ENCODE results near the gene MCM5. TPM values are rescaled to one million over a fixed set of nuclear protein-coding genes. Genes with fewer than 3 reads are reported as not detected.

Gene MCM5
- total RNA-seq, 1 donor from 2014 or later = 87.6 TPM

GRCh38 chr22:35444685-35445399, 44.9 kb downstream of the MCM5 start:
- no peak for DNase-seq (ENCODE audit: low read depth)
- H3K4me3 ChIP-seq (ENCODE audit: low read depth, low read length) = no peak overlapping the region
- no peak for TF ChIP-seq CTCF (conservative IDR thresholded peaks at IDR 0.05; ENCODE audit: low read depth, low read length)

GRCh38 chr22:35445933-35446332, 46.0 kb downstream of the MCM5 start:
- DNase-seq (ENCODE audit: low read depth) = no peak
- H3K4me3 ChIP-seq (ENCODE audit: low read depth, low read length) = no peak overlapping the region
- no peak for TF ChIP-seq CTCF (conservative IDR thresholded peaks at IDR 0.05; ENCODE audit: low read depth, low read length)

- no peak for TF ChIP-seq CTCF (conservative IDR thresholded peaks at IDR 0.05; ENCODE audit: low read depth, low read length)
- peak; percentile 15 for DNase-seq (ENCODE audit: low read depth)
- H3K4me3 ChIP-seq (ENCODE audit: low read depth, low read length) = no peak overlapping the region
Measured at GRCh38 chr22:35446365-35446764, 46.4 kb downstream of the MCM5 start.

GRCh38 chr22:35448523-35448922, 48.6 kb downstream of the MCM5 start:
- no peak for DNase-seq (ENCODE audit: low read depth)

GRCh38 chr22:35449829-35450689, 50.1 kb downstream of the MCM5 start:
- no peak for DNase-seq (ENCODE audit: low read depth)

More at GRCh38 chr22:35448523-35448922, 48.6 kb downstream of the MCM5 start:
- TF ChIP-seq CTCF (conservative IDR thresholded peaks at IDR 0.05; ENCODE audit: low read depth, low read length) = no peak
- no peak overlapping the region for H3K4me3 ChIP-seq (ENCODE audit: low read depth, low read length)

More at GRCh38 chr22:35449829-35450689, 50.1 kb downstream of the MCM5 start:
- TF ChIP-seq CTCF (conservative IDR thresholded peaks at IDR 0.05; ENCODE audit: low read depth, low read length) = no peak
- H3K4me3 ChIP-seq (ENCODE audit: low read depth, low read length) = no peak overlapping the region

Data from epithelial cell of proximal tubule (primary cell).